Osteoblast (primary cell): ENCODE results near the gene ZG16. TPM values are rescaled to one million over a fixed set of nuclear protein-coding genes. Genes with fewer than 3 reads are reported as not detected.
A peak's percentile ranks its signal among the peaks of the same experiment; 100 is the strongest.
"Not testable (repeated sequence)": the region's sequence is repeated elsewhere in the genome, so short reads cannot be mapped to it uniquely, and the experiment has no call there.

ENCODE experiments used
- DNase-seq: peaks from one replicate; pipeline ENCODE4 v3.0.0; 2011; ENCODE audit warnings: low spot score, mixed read lengths; ENCODE audit not compliant: insufficient read length; ENCODE audit errors: missing footprints
- H2AFZ ChIP-seq: 2 replicates; pipeline ENCODE4 v1.6.0; 2011; ENCODE audit warnings: mild to moderate bottlenecking, low read length
- H3K27ac ChIP-seq: 2 replicates; pipeline ENCODE4 v1.5.1; 2011; ENCODE audit warnings: mild to moderate bottlenecking, low read depth, low read length, moderate library complexity
- H3K27me3 ChIP-seq: 2 replicates; pipeline ENCODE4 v1.6.0; 2012; ENCODE audit warnings: mild to moderate bottlenecking, control low read depth, inconsistent platforms, low read length, moderate library complexity; ENCODE audit not compliant: insufficient read depth
- H3K36me3 ChIP-seq: 2 replicates; pipeline ENCODE4 v1.5.1; 2011; ENCODE audit warnings: mild to moderate bottlenecking, low read length, control low read depth, moderate library complexity; ENCODE audit not compliant: insufficient read depth
- H3K4me1 ChIP-seq: 2 replicates; pipeline ENCODE4 v1.5.1; 2011; ENCODE audit warnings: mild to moderate bottlenecking, low read length, control low read depth, moderate library complexity; ENCODE audit not compliant: insufficient read depth
- H3K4me2 ChIP-seq: 2 replicates; pipeline ENCODE4 v1.6.0; 2011; ENCODE audit warnings: mild to moderate bottlenecking, low read length; ENCODE audit not compliant: insufficient read depth
- H3K4me3 ChIP-seq: fragments of 200-600 bp; sonication (generic); 3 replicates; pipeline ENCODE4 v1.5.1; 2012; ENCODE audit warnings: mild to moderate bottlenecking, low read length, inconsistent platforms; ENCODE audit not compliant: insufficient read depth
- H3K79me2 ChIP-seq: 2 replicates; pipeline ENCODE4 v1.6.0; 2012; ENCODE audit warnings: mild to moderate bottlenecking, low read length, control low read depth, inconsistent platforms; ENCODE audit not compliant: insufficient read depth
- H3K9me3 ChIP-seq: 2 replicates; pipeline ENCODE4 v1.5.1; 2011; ENCODE audit warnings: low read depth, low read length, control low read depth
- H4K20me1 ChIP-seq: 2 replicates; pipeline ENCODE4 v1.6.0; 2012; ENCODE audit warnings: mild to moderate bottlenecking, low read length, control low read depth; ENCODE audit not compliant: insufficient read depth
- CTCF ChIP-seq: IDR thresholded peaks from 2 replicates; pipeline ENCODE4 v1.5.1; 2011; ENCODE audit warnings: mild to moderate bottlenecking, low read depth, low read length, moderate library complexity; ENCODE audit errors: extremely low read depth
- total RNA-seq: library from RNA; depleted of rRNA; stranded (reverse); fragments of >200 nt; gene quantifications from 2 replicates; pipeline ENCODE4 v1.2.3, GENCODE V29; 2012

Gene ZG16
- total RNA-seq = not detected in 2 replicates

GRCh38 chr16:29777576-29778350 lies at the start of gene ZG16:
TSS of gene ZG16 (plus strand) at chr16:29778256. CDS start at chr16:29779267, 1,011 bp downstream.
- no peaks in the 10 kb centered on the region for H3K9me3 ChIP-seq

GRCh38 chr16:29729116-29729521 lies 48.9 kb upstream of the ZG16 start:
- Histone ChIP-seq H3K4me3 (peak overlapping the region; percentile 38), H3K36me3 (no peaks in the 10 kb centered on the region), H4K20me1 (no peaks in the 10 kb centered on the region), H3K9me3 (no peaks in the 10 kb centered on the region), H3K27me3 (peaks cover 5% of the 10 kb centered on the region), H3K27ac (no peak overlapping the region), H3K4me2 (peak overlapping the region; percentile 69), H2AFZ (peak overlapping the region; percentile 85), H3K4me1 (no peaks in the 10 kb centered on the region), H3K79me2 (no peaks in the 10 kb centered on the region)
- TF ChIP-seq CTCF = peak; percentile 75
- DNase-seq = peak; percentile 84

More at GRCh38 chr16:29777576-29778350, at the start of gene ZG16:
- Histone ChIP-seq H3K27ac (no peak within 1 kb of the TSS), H4K20me1 (no peaks in the 10 kb centered on the region), H3K36me3 (no peaks in the 10 kb centered on the region), H3K27me3 (peaks cover 21% of the 10 kb centered on the region), H3K4me3 (no peak within 1 kb of the TSS), H2AFZ (no peak within 1 kb of the TSS), H3K79me2 (no peaks in the 10 kb centered on the region), H3K4me1 (no peaks in the 10 kb centered on the region), H3K4me2 (no peak within 1 kb of the TSS)
- no peak for TF ChIP-seq CTCF
- peak; percentile 11 for DNase-seq

- TF ChIP-seq CTCF = no peak
- Histone ChIP-seq H3K9me3 (no peaks in the 10 kb centered on the region), H3K4me2 (no peak overlapping the region), H2AFZ (no peak overlapping the region), H3K4me1 (no peaks in the 10 kb centered on the region), H4K20me1 (no peaks in the 10 kb centered on the region), H3K4me3 (no peak overlapping the region), H3K36me3 (no peaks in the 10 kb centered on the region), H3K79me2 (no peaks in the 10 kb centered on the region), H3K27me3 (peaks cover 5% of the 10 kb centered on the region), H3K27ac (no peak overlapping the region)
- DNase-seq = no peak
Measured at GRCh38 chr16:29730649-29731048, 47.4 kb upstream of the ZG16 start.

GRCh38 chr16:29731768-29732601 lies 46.1 kb upstream of the ZG16 start:
- H3K4me2 ChIP-seq, H3K9me3 ChIP-seq, DNase-seq, H3K79me2 ChIP-seq, H3K27ac ChIP-seq, H3K4me3 ChIP-seq, H4K20me1 ChIP-seq, H3K4me1 ChIP-seq, H3K36me3 ChIP-seq, H2AFZ ChIP-seq: not testable (repeated sequence)
- peaks cover 15% of the 10 kb centered on the region for H3K27me3 ChIP-seq
